Neural progenitor cell (in vitro differentiated cells): ENCODE measurements around the gene MFSD6L. TPM values are rescaled to one million over a fixed set of nuclear protein-coding genes. Genes with fewer than 3 reads are reported as not detected.
A peak's percentile ranks its signal among the peaks of the same experiment; 100 is the strongest.

Experiments
- DNase-seq: peaks from one replicate; pipeline ENCODE4 v3.0.0-alpha.2; 2016; ENCODE audit warnings: low spot score
- H2AFZ ChIP-seq: fragments of 200-600 bp; sonication (generic); replicated peaks from 2 replicates; pipeline ENCODE4 v1.6.1; 2016; ENCODE audit warnings: antibody characterized with exemption
- H3F3A ChIP-seq: fragments of 200-600 bp; sonication (generic); 2 replicates; pipeline ENCODE4 v1.6.1; 2016; ENCODE audit warnings: antibody characterized with exemption, low read depth
- H3K27ac ChIP-seq: fragments of 200-600 bp; sonication (generic); 2 replicates; pipeline ENCODE4 v1.5.1; 2016; ENCODE audit warnings: mild to moderate bottlenecking
- H3K27me3 ChIP-seq: fragments of 200-600 bp; sonication (generic); 2 replicates; pipeline ENCODE4 v1.6.1; 2016; ENCODE audit warnings: mild to moderate bottlenecking, moderate library complexity
- H3K36me3 ChIP-seq: fragments of 200-600 bp; sonication (generic); 2 replicates; pipeline ENCODE4 v1.5.1; 2016
- H3K4me1 ChIP-seq: fragments of 200-600 bp; sonication (generic); 2 replicates; pipeline ENCODE4 v1.6.1; 2016; ENCODE audit warnings: mixed run types
- H3K4me2 ChIP-seq: fragments of 200-600 bp; sonication (generic); 2 replicates; pipeline ENCODE4 v1.6.1; 2016
- H3K4me3 ChIP-seq: fragments of 200-600 bp; sonication (generic); 2 replicates; pipeline ENCODE4 v1.5.1; 2016
- H3K79me2 ChIP-seq: fragments of 200-600 bp; sonication (generic); 2 replicates; pipeline ENCODE4 v1.6.1; 2016; ENCODE audit warnings: low read depth
- H3K9ac ChIP-seq: fragments of 200-600 bp; sonication (generic); 2 replicates; pipeline ENCODE4 v1.6.1; 2016
- H3K9me3 ChIP-seq: fragments of 200-600 bp; sonication (generic); 2 replicates; pipeline ENCODE4 v1.5.1; 2016; ENCODE audit warnings: low read depth
- H4K20me1 ChIP-seq: fragments of 200-600 bp; sonication (generic); 2 replicates; pipeline ENCODE4 v1.6.1; 2016; ENCODE audit warnings: low read depth
- H3K27ac Mint-ChIP-seq: 3 replicates; pipeline ENCODE4 v1.8.0; 2021; ENCODE audit warnings: mixed read lengths
- H3K27me3 Mint-ChIP-seq: 2 replicates; pipeline ENCODE4 v1.8.0; 2022; ENCODE audit warnings: low read depth, mild to moderate bottlenecking, inconsistent platforms, moderate library complexity, mixed read lengths; ENCODE audit not compliant: insufficient read depth
- H3K36me3 Mint-ChIP-seq: 3 replicates; pipeline ENCODE4 v1.8.0; 2021; ENCODE audit warnings: mixed read lengths
- H3K4me1 Mint-ChIP-seq: 3 replicates; pipeline ENCODE4 v1.8.0; 2021; ENCODE audit warnings: mixed read lengths
- H3K4me3 Mint-ChIP-seq: 3 replicates; pipeline ENCODE4 v1.8.0; 2021; ENCODE audit warnings: mild to moderate bottlenecking, moderate library complexity, mixed read lengths
- H3K9me3 Mint-ChIP-seq: 3 replicates; pipeline ENCODE4 v1.8.0; 2020; ENCODE audit warnings: mixed read lengths
- CTCF ChIP-seq: fragments of 200-600 bp; sonication (generic); IDR thresholded peaks from 2 replicates; pipeline ENCODE4 v1.5.1; 2017; ENCODE audit warnings: antibody characterized with exemption, mild to moderate bottlenecking
- EZH2 ChIP-seq: fragments of 200-600 bp; sonication (generic); IDR thresholded peaks from 2 replicates; pipeline ENCODE4 v1.6.1; 2017; ENCODE audit warnings: antibody characterized with exemption, mild to moderate bottlenecking, moderate library complexity
- EZH2phosphoT487 ChIP-seq: fragments of 200-600 bp; sonication (generic); IDR thresholded peaks from 2 replicates; pipeline ENCODE4 v1.6.1; 2017; ENCODE audit warnings: antibody characterized with exemption
- total RNA-seq: library from RNA; depleted of rRNA; stranded (reverse); fragments of >200 nt; gene quantifications from 2 replicates; pipeline ENCODE4 v1.2.3, GENCODE V29; 2015; ENCODE audit warnings: low replicate concordance

MFSD6L gene
- total RNA-seq, 1 donor from 2014 or later = not detected

- no peaks in the 10 kb centered on the region for H3K36me3 Mint-ChIP-seq
- Histone ChIP-seq H3K36me3 (no peaks in the 10 kb centered on the region), H3K4me1 (no peaks in the 10 kb centered on the region), H3K79me2 (no peaks in the 10 kb centered on the region), H3K9ac (no peak overlapping the region), H3K4me2 (no peak overlapping the region), H3F3A (no peaks in the 10 kb centered on the region), H2AFZ (no peak overlapping the region), H3K27ac (no peak overlapping the region), H4K20me1 (no peaks in the 10 kb centered on the region), H3K27me3 (no peaks in the 10 kb centered on the region), H3K9me3 (no peaks in the 10 kb centered on the region), H3K4me3 (no peak overlapping the region)
- no peak overlapping the region for H3K4me3 Mint-ChIP-seq
- H3K27me3 Mint-ChIP-seq = peaks cover 5% of the 10 kb centered on the region
- H3K9me3 Mint-ChIP-seq = peaks cover 2% of the 10 kb centered on the region
- no peak for TF ChIP-seq EZH2
- TF ChIP-seq EZH2phosphoT487 = no peak
- TF ChIP-seq CTCF = no peak
- DNase-seq = no peak
- H3K27ac Mint-ChIP-seq = no peak overlapping the region
- H3K4me1 Mint-ChIP-seq = no peaks in the 10 kb centered on the region
Measured at GRCh38 chr17:8762012-8762411, 37.2 kb downstream of the MFSD6L start.

GRCh38 chr17:8758137-8758596 is 41.0 kb downstream of the MFSD6L start, which contains the start of gene SPDYE4:
SPDYE4 (minus strand) TSS chr17:8758546; CDS start chr17:8758382, 164 bp downstream.
- no peak for TF ChIP-seq EZH2phosphoT487
- no peak for TF ChIP-seq EZH2
- no peak for TF ChIP-seq CTCF
- DNase-seq = no peak
- H3K79me2 ChIP-seq = no peaks in the 10 kb centered on the region
- H3F3A ChIP-seq = no peaks in the 10 kb centered on the region
- H3K27me3 ChIP-seq = no peaks in the 10 kb centered on the region
- Mint-ChIP-seq H3K36me3 (no peaks in the 10 kb centered on the region), H3K27me3 (peaks cover 4% of the 10 kb centered on the region), H3K4me3 (no peak within 1 kb of the TSS), H3K4me1 (no peaks in the 10 kb centered on the region), H3K9me3 (peaks cover 2% of the 10 kb centered on the region), H3K27ac (peak within 1 kb of the TSS; percentile 43)
- H3K36me3 ChIP-seq = no peaks in the 10 kb centered on the region
- no peaks in the 10 kb centered on the region for H4K20me1 ChIP-seq
- H3K4me2 ChIP-seq = no peak within 1 kb of the TSS
- no peak within 1 kb of the TSS for H3K9ac ChIP-seq
- no peak within 1 kb of the TSS for H2AFZ ChIP-seq
- no peaks in the 10 kb centered on the region for H3K4me1 ChIP-seq
- no peaks in the 10 kb centered on the region for H3K9me3 ChIP-seq
- H3K27ac ChIP-seq = no peak within 1 kb of the TSS
- no peak within 1 kb of the TSS for H3K4me3 ChIP-seq

- H3K4me1 ChIP-seq = no peaks in the 10 kb centered on the region
- H2AFZ ChIP-seq = no peak overlapping the region
- no peak for DNase-seq
- H4K20me1 ChIP-seq = no peaks in the 10 kb centered on the region
- H3K4me3 ChIP-seq = no peak overlapping the region
- no peaks in the 10 kb centered on the region for H3F3A ChIP-seq
- Mint-ChIP-seq H3K27me3 (peaks cover 4% of the 10 kb centered on the region), H3K4me1 (no peaks in the 10 kb centered on the region), H3K27ac (no peak overlapping the region), H3K4me3 (no peak overlapping the region), H3K36me3 (no peaks in the 10 kb centered on the region), H3K9me3 (peaks cover 2% of the 10 kb centered on the region)
- H3K4me2 ChIP-seq = no peak overlapping the region
- no peak overlapping the region for H3K9ac ChIP-seq
- no peaks in the 10 kb centered on the region for H3K27me3 ChIP-seq
- no peaks in the 10 kb centered on the region for H3K79me2 ChIP-seq
- no peaks in the 10 kb centered on the region for H3K36me3 ChIP-seq
- TF ChIP-seq EZH2phosphoT487 (no peak), CTCF (no peak), EZH2 (no peak)
- H3K9me3 ChIP-seq = no peaks in the 10 kb centered on the region
- H3K27ac ChIP-seq = no peak overlapping the region
Measured at GRCh38 chr17:8757189-8757588, 42.0 kb downstream of the MFSD6L start.
